Ramos (cell line): Measurements from ENCODE around the gene BEST1.

Source experiments
- in situ Hi-C: fragments of 300-500 bp; cut with MboI; formaldehyde crosslinking; loops from one replicate; pipeline ENCODE4 v1.14.3; 2022; ENCODE audit warnings: low sequenced_read_pairs; ENCODE audit not compliant: unreplicated experiment

The BEST1 gene

DNA sequence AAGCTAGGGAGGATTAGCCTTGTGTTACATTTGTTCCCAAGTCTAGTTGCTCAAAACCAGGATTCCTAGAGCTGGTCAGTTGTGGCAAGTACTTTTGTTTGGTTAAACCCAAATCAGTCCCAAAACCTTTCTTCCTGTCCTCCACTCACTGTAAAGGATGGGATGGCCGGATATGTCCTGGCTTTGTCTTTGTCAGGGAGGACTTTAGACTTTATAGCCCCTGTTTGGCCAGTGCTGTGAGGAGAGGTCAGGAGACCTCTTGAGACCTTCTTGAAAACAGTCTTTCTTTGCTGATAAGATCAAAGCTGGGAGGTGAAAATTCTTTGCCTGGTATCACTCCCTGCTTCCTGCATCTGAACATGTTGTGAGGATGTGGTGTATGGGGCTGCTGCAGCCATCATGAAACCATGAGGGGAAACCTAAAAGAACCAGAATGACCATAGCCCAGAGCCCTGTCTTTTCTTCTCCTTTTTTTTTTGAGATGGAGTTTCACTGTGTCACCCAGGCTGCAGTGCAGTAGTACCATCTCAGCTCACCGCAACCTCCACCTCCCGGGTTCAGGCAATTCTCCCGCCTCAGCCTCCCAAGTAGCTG, 60.9 kb downstream of the BEST1 start:
- in situ Hi-C loops = no loop called here

DNA sequence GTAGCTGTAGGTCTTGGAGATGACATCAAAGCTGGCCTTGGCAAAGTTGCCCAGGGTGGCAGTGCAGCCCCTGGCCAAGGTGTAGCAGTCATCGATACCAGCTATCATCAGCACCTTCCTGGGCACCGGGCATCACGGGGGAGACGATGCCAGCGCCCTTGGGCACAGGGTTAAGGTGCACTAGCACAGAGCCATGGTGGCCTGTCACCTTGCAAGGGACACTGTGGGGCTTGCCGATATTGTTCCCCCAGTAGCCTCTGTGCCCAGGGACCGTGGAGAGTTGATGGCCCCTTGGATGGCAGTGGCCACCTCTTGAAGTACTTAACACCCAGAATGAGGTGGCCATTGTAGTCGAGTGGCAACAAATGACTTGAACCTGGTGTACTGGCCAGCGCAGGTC, 61.7 kb downstream of the BEST1 start:
- in situ Hi-C loops = no loop called here

- in situ Hi-C loops = no loop called here
These were observed 62.3 kb downstream of the BEST1 start for GRCh38 chr11:62012451-62012831.

DNA sequence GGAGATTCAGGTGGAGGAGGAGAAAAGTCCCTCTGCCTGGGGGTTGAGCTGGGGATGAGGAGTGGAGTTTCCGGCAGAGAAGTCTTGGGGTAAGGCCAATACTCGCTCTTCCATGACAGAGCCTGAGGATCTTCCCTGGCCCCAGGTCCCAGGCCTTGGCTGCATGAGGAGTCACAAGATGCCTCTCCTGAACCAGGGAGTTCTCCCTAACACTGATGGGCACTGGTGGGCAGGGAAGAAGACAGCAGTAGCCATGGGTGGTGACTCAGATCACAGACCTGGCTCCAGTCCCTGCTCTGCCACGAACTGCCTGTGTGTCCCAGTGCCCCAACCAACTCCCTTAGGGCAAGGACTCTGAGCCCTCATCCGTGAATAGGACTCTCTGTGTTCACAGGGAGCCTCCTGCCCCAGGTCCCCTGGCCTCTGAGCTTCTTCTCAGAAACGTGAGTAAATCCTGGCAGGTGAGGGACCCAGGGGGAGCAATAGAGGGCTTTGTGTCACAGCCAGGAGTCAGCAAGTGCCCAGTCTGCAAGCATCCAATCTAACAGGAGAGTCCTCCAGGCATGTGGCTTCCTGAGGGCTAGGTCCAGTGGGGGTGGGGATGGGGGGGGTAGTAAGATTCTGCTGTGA, 62.8 kb downstream of the BEST1 start:
- in situ Hi-C loops = no loop called here
